Measurements from ENCODE around the gene CD99.
"Not testable (repeated sequence)": the region's sequence is repeated elsewhere in the genome, so short reads cannot be mapped to it uniquely, and the experiment has no call there.

CD99 gene

GRCh38 chrX:2700405-2701320 lies 9.6 kb downstream of the CD99 start:
- no peak for DNase-seq

- DNase-seq, result no peak
These were observed 10.5 kb downstream of the CD99 start for GRCh38 chrX:2701600-2701999.

GRCh38 chrX:2703991-2704369 lies 12.9 kb downstream of the CD99 start:
- DNase-seq, result no peak

- no peak for DNase-seq
These were observed 14.1 kb downstream of the CD99 start for GRCh38 chrX:2705046-2705832.

- peak; percentile 56 for DNase-seq
These were observed 16.3 kb downstream of the CD99 start for GRCh38 chrX:2707334-2707760.

GRCh38 chrX:2708021-2708420 lies 16.9 kb downstream of the CD99 start:
- DNase-seq, result no peak

GRCh38 chrX:2708592-2709188 lies 17.6 kb downstream of the CD99 start:
- no peak for DNase-seq

GRCh38 chrX:2709556-2709955 lies 18.5 kb downstream of the CD99 start:
- no peak for DNase-seq

- DNase-seq, result peak; percentile 62
These were observed 19.1 kb downstream of the CD99 start for GRCh38 chrX:2710041-2710840.

- no peak for DNase-seq
These were observed 20.3 kb downstream of the CD99 start for GRCh38 chrX:2711441-2711840.

- no peak for DNase-seq
These were observed 21.3 kb downstream of the CD99 start for GRCh38 chrX:2712428-2712827.

GRCh38 chrX:2712890-2713840 lies 22.1 kb downstream of the CD99 start:
- no peak for DNase-seq

GRCh38 chrX:2714551-2714950 lies 23.5 kb downstream of the CD99 start:
- DNase-seq, result no peak

GRCh38 chrX:2715066-2715600 lies 24.0 kb downstream of the CD99 start:
- DNase-seq, result no peak

- DNase-seq, result no peak
These were observed 26.2 kb downstream of the CD99 start for GRCh38 chrX:2717312-2717711.

GRCh38 chrX:2718821-2719220 lies 27.7 kb downstream of the CD99 start:
- DNase-seq, result no peak

GRCh38 chrX:2719774-2720447 lies 28.8 kb downstream of the CD99 start:
- no peak for DNase-seq

- no peak for DNase-seq
These were observed 32.3 kb downstream of the CD99 start for GRCh38 chrX:2723286-2723879.

GRCh38 chrX:2727264-2727663 lies 36.2 kb downstream of the CD99 start:
- not testable (repeated sequence) for DNase-seq

- no peak for DNase-seq
These were observed 41.0 kb downstream of the CD99 start for GRCh38 chrX:2732076-2732475.
